Fibroblast of skin of right quadriceps (primary cell): ENCODE results near the gene DGKQ.

Source experiments
- DNase-seq: peaks from one replicate; pipeline ENCODE4 v3.0.0-alpha.2; 2013

Gene DGKQ

GRCh38 chr4:972651-973424 lies 531 bp downstream of the DGKQ start:
- no peak for DNase-seq

DNA sequence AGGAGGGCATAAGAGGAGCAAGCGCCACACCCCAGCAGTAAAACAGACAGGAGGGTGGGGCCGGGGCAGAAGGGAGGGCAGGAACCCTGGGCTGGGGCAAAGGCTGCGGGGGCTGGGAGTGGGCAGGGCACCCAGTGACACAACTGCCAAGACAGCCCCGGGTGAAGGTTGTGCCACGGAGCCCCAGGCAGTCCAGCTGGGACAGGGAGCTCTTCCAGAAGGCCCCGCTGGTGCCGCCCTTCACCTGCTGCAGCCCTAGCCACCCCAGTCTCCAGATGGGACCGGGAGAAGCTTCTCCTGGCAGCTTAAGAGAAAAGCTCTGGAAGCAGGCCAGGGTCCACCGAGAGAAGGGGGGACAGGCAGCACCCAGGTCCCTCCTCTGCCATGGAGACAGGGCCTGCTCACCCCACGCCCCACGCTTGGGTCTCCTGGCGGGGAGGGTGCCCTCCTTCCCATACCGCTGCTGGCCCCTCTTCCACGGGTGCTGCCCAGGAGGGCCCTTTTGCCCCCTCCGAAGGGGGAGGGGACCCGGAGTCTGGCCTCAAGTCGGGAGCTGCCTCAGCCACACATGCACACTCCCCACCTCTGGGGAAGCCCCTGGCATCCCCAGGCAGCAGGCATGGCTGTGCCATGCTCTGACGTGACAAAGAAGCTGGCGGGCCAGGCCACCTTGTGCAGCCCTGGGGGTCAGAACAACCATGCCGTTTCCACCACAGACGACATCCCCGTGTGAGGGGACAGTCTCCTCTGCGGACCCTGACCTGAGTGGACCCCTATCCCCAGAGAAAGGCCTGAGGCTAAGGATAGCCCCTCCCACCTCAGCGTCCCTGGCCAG lies 1.5 kb downstream of the DGKQ start:
- no peak for DNase-seq

DNA sequence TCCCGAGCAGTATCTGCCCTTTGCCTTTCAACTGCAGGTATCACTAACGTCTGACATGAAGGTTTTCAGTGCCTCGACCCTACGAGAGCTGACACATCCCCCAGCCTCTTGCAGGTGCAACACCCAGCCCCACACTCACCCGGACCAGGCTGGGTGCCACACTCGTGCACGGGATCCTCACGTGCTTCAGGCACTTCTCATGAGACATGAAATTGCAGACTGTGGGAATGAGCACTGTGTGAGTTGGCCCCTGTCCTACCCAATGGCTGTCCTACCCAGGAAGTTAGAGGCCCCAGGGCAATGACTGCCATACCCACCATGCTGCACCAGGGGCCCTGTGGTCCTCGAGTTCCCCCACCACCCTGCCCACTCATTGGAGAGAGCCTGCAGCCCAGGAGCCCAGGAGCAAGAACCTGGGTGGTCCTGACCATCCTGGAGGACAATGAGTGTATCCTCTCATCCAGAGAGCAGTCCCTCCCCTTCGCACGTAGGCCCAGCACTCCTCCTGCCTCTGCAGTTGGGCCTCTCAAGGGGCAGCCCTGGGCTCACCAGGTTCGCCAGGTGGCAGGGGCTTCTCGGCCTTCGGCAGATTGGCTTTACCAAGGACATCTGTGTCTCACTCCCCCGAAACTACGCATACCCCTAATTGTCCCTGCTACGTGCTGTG lies 2.4 kb downstream of the DGKQ start:
- DNase-seq = no peak

DNA sequence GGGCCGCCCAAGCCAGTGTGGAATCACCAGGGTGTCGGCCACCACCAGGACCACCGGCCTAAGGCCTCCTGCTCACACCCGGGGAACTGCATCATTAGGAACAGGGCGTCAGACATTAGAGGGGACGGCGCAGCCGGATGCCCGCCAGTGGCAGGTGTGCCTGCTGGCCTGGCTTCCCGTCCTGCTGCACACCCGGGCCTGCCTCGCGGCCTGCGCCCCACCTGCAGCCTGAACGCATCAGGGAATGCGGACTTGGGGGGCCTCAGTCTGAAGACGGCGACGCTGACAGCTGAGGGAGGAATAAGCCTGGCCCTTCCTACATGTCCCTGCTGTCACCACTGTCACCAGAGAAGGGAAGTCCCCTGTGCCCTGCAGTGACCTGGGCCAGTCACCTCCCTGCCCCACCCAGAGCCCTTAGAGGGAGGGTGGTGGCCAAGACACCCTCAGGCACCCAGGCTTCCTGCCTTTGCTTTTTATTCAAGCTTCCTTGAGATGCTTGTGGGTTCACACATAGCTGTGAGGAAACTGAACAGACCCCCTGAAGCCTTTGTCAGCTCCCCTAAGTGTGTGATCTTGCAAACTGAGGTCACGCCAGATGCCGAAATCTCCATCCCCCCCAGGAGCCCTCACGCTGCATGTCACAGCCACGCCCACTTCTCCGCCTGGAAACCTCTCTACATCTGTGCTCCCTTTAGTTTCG lies 3.2 kb downstream of the DGKQ start:
- DNase-seq = no peak

- no peak for DNase-seq
These were observed 4.6 kb downstream of the DGKQ start for GRCh38 chr4:968621-969394.

GRCh38 chr4:968221-968620 lies 5.1 kb downstream of the DGKQ start:
- DNase-seq = no peak

GRCh38 chr4:967113-968104 lies 6.0 kb downstream of the DGKQ start:
- DNase-seq = no peak

- no peak for DNase-seq
These were observed 6.9 kb downstream of the DGKQ start for GRCh38 chr4:966266-967112.

- no peak for DNase-seq
These were observed 7.6 kb downstream of the DGKQ start for GRCh38 chr4:965766-966134.

GRCh38 chr4:965048-965765 lies 8.2 kb downstream of the DGKQ start:
- DNase-seq = no peak

DNA sequence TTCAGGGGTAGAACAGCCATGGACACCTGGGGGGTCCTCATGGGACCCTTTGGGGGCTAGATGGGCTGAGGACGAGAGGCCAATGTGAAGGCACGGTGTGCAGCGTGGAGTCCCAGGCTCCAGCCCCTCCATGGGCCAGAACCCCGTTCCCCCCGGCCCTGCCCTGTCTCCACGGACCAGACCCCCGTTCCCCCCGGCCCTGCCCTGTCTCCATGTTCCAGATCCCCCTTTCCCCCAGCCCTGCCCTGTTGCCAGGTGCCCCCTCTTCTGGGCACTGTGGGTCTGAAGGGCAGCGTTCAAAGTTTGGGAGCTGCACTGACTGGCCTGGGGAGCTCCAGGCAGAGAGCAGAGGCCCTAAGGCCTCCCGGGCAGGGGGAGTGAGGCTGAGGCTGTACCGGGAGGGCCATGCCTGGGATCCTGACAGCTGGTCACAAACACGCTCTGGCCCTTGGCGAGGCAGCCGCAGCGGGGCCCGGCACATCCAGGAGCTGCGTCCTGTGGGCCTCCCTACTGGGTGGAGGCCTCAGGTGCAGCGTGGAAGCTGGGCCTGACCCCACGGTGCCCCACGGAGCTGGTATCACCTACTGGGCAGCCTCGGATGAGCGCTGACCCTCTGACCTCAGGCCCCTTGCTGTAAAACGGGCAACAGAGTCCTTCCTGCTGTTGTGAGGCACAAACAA lies 8.9 kb downstream of the DGKQ start:
- no peak for DNase-seq

DNA sequence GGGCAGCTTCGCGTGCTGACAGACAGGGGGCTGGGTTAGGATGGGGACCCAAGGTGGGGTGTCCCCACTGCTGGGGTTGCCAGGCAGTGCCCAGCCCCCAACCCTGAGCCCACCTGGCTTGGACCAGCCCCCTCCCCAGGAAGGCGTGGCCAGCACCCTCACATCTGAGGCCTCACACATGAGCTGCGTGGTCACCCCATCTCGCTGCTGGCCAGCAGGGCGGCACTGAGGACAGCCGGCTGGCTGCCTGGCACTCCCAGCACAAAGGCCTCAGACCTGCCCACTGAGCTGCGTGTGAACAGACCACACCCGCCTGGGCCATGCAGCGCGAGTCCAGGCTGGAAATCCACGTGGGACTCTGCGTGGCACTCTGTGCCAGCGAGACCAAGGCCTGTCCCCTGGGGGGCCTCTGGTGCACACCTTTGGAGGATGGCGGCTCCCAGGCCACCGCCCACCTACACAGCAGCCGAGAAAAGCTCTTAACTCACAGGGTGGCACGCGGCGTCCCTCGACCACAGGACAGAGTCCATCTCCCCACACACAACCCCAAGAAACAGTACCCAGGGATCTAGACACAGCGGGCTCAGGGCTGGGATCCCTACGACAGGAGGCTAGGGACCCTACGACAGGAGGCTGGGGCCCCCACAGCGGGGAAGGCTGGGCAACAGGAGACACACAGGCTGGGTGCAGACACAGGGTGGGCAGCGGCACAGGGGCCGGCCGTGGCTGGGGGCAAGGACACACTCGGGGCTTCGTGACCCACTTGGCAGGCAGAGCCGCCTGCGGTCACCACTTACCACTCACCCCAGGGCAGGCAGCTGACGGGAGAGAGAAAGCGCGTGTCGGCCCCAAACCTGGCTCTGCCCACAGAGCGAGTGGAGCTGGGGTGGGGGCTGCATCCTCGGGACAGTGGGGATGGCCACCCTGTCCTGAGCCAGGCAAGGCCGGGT lies 9.8 kb downstream of the DGKQ start:
- no peak for DNase-seq

DNA sequence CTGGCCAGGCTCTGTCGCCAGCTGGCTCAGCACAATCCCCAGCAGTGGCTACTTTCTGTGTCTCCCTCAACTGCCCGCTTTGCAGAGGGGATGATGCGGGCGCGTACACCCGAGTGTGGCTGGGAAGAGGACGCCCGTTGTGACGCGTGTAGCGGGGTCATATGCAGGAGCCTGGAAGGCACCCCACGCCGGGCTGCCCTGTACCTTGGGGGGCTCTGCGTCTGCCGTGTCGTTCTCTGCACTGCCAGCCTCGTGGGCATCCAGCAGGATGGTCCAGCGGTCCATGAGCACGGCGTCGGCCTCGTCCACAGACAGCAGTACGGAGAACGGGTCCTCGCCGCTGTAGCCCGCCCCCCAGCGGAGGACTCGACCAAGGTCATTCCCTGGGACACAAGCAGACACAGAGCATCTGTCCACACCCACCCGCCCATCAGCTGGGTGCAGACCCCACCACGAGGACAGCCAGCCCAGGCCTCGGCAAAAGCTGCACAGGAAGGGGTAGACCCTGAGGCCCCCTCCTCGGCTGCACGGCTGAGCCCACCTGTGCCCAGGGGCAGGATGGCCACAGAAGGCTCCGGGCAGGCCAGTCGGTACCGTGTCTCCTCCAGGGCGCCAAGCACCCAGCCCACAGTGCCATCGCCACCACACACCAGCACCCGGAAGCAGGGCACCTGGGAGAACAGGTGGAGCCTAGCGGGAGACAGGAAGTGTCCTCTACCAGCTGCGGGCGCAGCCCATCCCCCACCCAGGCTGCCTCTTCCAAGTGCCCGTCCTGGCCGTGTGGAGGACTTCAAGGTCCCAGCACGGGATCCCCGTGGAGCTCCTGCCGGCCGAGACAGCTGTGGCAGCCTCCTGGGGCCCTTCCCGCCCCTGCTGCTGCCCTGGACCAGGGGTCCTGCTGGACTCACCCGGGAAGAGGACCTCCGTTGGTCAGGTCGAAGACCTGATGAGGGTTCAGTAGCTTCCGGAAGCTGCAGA lies 10.8 kb downstream of the DGKQ start:
- no peak for DNase-seq

DNA sequence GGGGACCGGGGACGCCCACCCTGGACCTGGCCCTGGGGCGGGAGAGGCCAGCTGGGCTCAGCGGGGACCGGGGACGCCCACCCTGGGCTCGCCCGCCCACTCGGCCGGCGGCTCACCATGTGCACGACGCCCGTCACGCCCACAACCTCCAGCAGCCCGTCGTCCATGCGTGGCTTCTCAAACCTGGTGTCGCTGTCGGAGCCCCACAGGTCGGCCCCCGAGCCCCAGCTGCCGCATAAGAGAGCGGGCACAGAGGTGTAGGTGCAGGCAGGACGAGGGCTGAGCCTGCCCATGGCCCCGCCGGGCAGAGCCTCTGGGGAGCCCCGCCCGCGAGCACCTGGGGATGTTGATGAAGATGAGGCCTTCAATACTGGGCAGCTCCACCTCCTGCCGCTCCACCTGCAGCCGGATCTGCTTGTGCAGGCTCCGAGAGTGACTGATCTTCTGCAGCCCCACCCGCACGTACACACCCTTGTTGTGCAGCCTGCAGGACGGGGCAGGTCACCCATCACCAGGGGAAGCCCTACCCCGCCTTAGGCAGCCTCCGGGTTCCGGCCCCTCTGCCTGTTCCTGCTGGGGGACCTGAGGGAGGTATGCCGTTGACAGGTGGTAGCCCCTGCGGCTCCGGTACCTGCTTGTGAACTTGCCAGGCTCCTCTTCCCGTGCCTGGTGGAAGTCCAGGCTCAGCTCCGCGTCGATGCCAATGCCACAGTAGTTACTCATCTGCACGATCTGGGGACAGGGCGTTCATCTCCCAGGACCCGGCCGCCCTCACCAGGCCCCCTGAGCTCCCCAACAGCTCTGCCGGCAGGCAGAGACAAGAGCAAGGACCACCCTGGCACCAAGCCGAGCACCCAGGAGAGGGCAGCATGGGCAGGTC lies 11.8 kb downstream of the DGKQ start:
- no peak for DNase-seq

DNA sequence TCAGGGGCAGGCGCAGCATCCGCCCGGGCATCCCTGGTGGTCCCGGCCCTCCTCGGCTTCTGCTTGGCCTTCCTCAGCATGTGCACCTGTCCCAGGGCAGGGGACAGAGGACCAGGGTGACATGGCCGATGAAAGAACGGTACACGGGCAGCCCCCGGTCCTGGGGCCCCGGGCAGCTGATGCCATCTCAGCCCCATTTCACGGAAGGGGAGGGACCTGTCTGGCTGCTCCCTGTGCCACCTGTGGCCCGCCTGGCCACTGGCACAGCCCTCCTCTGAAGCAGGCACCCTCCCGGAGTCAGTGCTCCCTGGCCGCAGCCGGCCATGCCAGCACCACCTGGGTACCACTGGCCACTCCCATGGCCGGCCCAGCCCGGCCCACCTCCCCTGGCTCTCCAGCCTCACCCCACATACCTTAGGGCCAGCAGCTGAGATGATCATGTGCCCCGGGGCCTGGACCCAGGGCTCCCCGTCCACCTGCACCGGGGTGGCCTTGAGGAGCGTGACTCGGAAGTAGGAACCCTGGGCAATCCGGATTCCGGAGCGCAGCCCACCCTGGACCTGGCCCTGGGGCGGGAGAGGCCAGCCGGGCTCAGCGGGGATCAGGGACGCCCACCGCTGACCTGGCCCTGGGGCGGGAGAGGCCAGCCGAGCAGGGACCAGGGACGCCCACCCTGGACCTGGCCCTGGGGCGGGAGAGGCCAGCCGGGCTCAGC lies 12.6 kb downstream of the DGKQ start:
- DNase-seq = no peak
